ENCODE results near the gene LDLRAD2.

The LDLRAD2 gene

GRCh38 chr1:21864730-21865129 is 52.7 kb downstream of the LDLRAD2 start:
- H3K4me3 ChIP-seq (replicated peaks; ENCODE audit: insufficient read depth, low read length), result no peak overlapping the region
- H3K27ac ChIP-seq (replicated peaks), result no peak overlapping the region

GRCh38 chr1:21865609-21865942 is 53.5 kb downstream of the LDLRAD2 start:
- no peak overlapping the region for H3K27ac ChIP-seq (replicated peaks)
- H3K4me3 ChIP-seq (replicated peaks; ENCODE audit: insufficient read depth, low read length), result no peak overlapping the region
- H3K27me3 ChIP-seq (ENCODE audit: insufficient read depth, poor library complexity, severe bottlenecking), result no peaks in the 10 kb centered on the region
- DNase-seq (ENCODE audit: low read depth in 1 of 2, low spot score in 1 of 2), result no peak
- TF ChIP-seq POLR2AphosphoS5 (IDR thresholded peaks at IDR 0.05; ENCODE audit: low read depth), result no peak
- no peak for TF ChIP-seq CTCF (IDR thresholded peaks at IDR 0.05; ENCODE audit: insufficient read depth, low read length)
- TF ChIP-seq SPI1 (IDR thresholded peaks at IDR 0.05; ENCODE audit: borderline replicate concordance, low read depth), result no peak
- TF ChIP-seq GABPA (IDR thresholded peaks at IDR 0.05; ENCODE audit: low read depth), result no peak
- no peak for TF ChIP-seq REST (IDR thresholded peaks at IDR 0.05; ENCODE audit: insufficient replicate concordance, low read depth)

More at GRCh38 chr1:21864730-21865129, 52.7 kb downstream of the LDLRAD2 start:
- no peak for DNase-seq (ENCODE audit: low read depth in 1 of 2, low spot score in 1 of 2)
- no peaks in the 10 kb centered on the region for H3K27me3 ChIP-seq (ENCODE audit: insufficient read depth, poor library complexity, severe bottlenecking)
- TF ChIP-seq GABPA (IDR thresholded peaks at IDR 0.05; ENCODE audit: low read depth), result no peak
- TF ChIP-seq REST (IDR thresholded peaks at IDR 0.05; ENCODE audit: insufficient replicate concordance, low read depth), result no peak
- TF ChIP-seq CTCF (IDR thresholded peaks at IDR 0.05; ENCODE audit: insufficient read depth, low read length), result no peak
- TF ChIP-seq POLR2AphosphoS5 (IDR thresholded peaks at IDR 0.05; ENCODE audit: low read depth), result no peak
- no peak for TF ChIP-seq SPI1 (IDR thresholded peaks at IDR 0.05; ENCODE audit: borderline replicate concordance, low read depth)

- no peak for DNase-seq (ENCODE audit: low read depth in 1 of 2, low spot score in 1 of 2)
- H3K27me3 ChIP-seq (ENCODE audit: insufficient read depth, poor library complexity, severe bottlenecking), result no peaks in the 10 kb centered on the region
- TF ChIP-seq REST (IDR thresholded peaks at IDR 0.05; ENCODE audit: insufficient replicate concordance, low read depth), result peak; percentile 20
- TF ChIP-seq SPI1 (IDR thresholded peaks at IDR 0.05; ENCODE audit: borderline replicate concordance, low read depth), result no peak
- no peak overlapping the region for H3K27ac ChIP-seq (replicated peaks)
- no peak overlapping the region for H3K4me3 ChIP-seq (replicated peaks; ENCODE audit: insufficient read depth, low read length)
Observed at GRCh38 chr1:21865943-21866706, 54.1 kb downstream of the LDLRAD2 start.
